Measurements from ENCODE around the gene FAM25C. TPM values are rescaled to one million over a fixed set of nuclear protein-coding genes. Genes with fewer than 3 reads are reported as not detected.
"Not testable (repeated sequence)": the region's sequence is repeated elsewhere in the genome, so short reads cannot be mapped to it uniquely, and the experiment has no call there.

Gene FAM25C
- total RNA-seq = not detected
- total RNA-seq (2013) = not detected
- total RNA-seq = 0 to 0.04 (median 0) reads per million in 29 experiments

- H3K27ac ChIP-seq (ENCODE audit: low read length); H3K9me3 ChIP-seq; H3K27me3 Mint-ChIP-seq; H3K36me3 Mint-ChIP-seq; H3K4me3 ChIP-seq (ENCODE audit: control insufficient read depth in 1 of 2, extremely low read depth in 1 of 2, low read length in 1 of 2); POLR2A ChIA-PET; CTCF ChIA-PET; H3K4me1 ChIP-seq (ENCODE audit: control insufficient read depth in 1 of 2, extremely low read depth in 1 of 2, insufficient read depth in 2 of 2, low read length in 2 of 2); H3K4me3 Mint-ChIP-seq; H3K27ac Mint-ChIP-seq; ATAC-seq (replicated peaks in 1 of 4); H3K36me3 ChIP-seq (ENCODE audit: control insufficient read depth in 2 of 2, extremely low read depth in 1 of 2, insufficient read depth in 1 of 2, low read length in 1 of 2); H3K27me3 ChIP-seq (replicated peaks in 1 of 2; ENCODE audit: control insufficient read depth in 2 of 2, extremely low read depth in 1 of 2, insufficient read depth in 2 of 2, low read length in 1 of 2); H3K9me3 Mint-ChIP-seq; H3K4me1 Mint-ChIP-seq; DNase-seq: not testable (repeated sequence)
- WGBS (ENCODE audit: insufficient coverage) = no CpG with 5 or more reads among the region's 9 CpGs
Measured at GRCh38 chr10:47999691-48000090, at the start of gene FAM25C. Gene FAM25C, minus strand, starts transcription at chr10:47999791. Its CDS starts 26 bp downstream, at chr10:47999765.

GRCh38 chr10:48044557-48044956 lies 45.0 kb upstream of the FAM25C start:
- H3K27me3 Mint-ChIP-seq; H3K4me1 ChIP-seq (ENCODE audit: control insufficient read depth in 1 of 2, extremely low read depth in 1 of 2, insufficient read depth in 2 of 2, low read length in 2 of 2); POLR2A ChIA-PET; DNase-seq; H3K36me3 ChIP-seq (ENCODE audit: control insufficient read depth in 2 of 2, extremely low read depth in 1 of 2, insufficient read depth in 1 of 2, low read length in 1 of 2); H3K4me3 ChIP-seq (ENCODE audit: control insufficient read depth in 1 of 2, extremely low read depth in 1 of 2, low read length in 1 of 2); H3K9me3 ChIP-seq; H3K4me1 Mint-ChIP-seq; H3K27ac ChIP-seq (ENCODE audit: low read length); H3K9me3 Mint-ChIP-seq; H3K4me3 Mint-ChIP-seq; H3K27ac Mint-ChIP-seq; CTCF ChIA-PET; H3K27me3 ChIP-seq (replicated peaks in 1 of 2; ENCODE audit: control insufficient read depth in 2 of 2, extremely low read depth in 1 of 2, insufficient read depth in 2 of 2, low read length in 1 of 2); H3K36me3 Mint-ChIP-seq; ATAC-seq (replicated peaks in 1 of 4): not testable (repeated sequence)
- no CpG with 5 or more reads among the region's 3 CpGs for WGBS (ENCODE audit: insufficient coverage)

GRCh38 chr10:48031390-48031789 lies 31.8 kb upstream of the FAM25C start:
- H3K4me1 ChIP-seq (ENCODE audit: control insufficient read depth in 1 of 2, extremely low read depth in 1 of 2, insufficient read depth in 2 of 2, low read length in 2 of 2); H3K4me1 Mint-ChIP-seq; POLR2A ChIA-PET; DNase-seq; H3K4me3 Mint-ChIP-seq; H3K27me3 ChIP-seq (replicated peaks in 1 of 2; ENCODE audit: control insufficient read depth in 2 of 2, extremely low read depth in 1 of 2, insufficient read depth in 2 of 2, low read length in 1 of 2); H3K27ac Mint-ChIP-seq; H3K27ac ChIP-seq (ENCODE audit: low read length); H3K27me3 Mint-ChIP-seq; H3K36me3 ChIP-seq (ENCODE audit: control insufficient read depth in 2 of 2, extremely low read depth in 1 of 2, insufficient read depth in 1 of 2, low read length in 1 of 2); H3K9me3 Mint-ChIP-seq; ATAC-seq (replicated peaks in 1 of 4); CTCF ChIA-PET; H3K36me3 Mint-ChIP-seq; H3K4me3 ChIP-seq (ENCODE audit: control insufficient read depth in 1 of 2, extremely low read depth in 1 of 2, low read length in 1 of 2); H3K9me3 ChIP-seq: not testable (repeated sequence)
- 90% methylated on average over 2 of the region's 19 CpGs for WGBS (ENCODE audit: insufficient coverage)

- DNase-seq; H3K27me3 Mint-ChIP-seq; H3K36me3 Mint-ChIP-seq; H3K27ac ChIP-seq (ENCODE audit: low read length); ATAC-seq (replicated peaks in 1 of 4); H3K9me3 ChIP-seq; H3K4me3 ChIP-seq (ENCODE audit: control insufficient read depth in 1 of 2, extremely low read depth in 1 of 2, low read length in 1 of 2); CTCF ChIA-PET; H3K4me3 Mint-ChIP-seq; H3K9me3 Mint-ChIP-seq; H3K4me1 Mint-ChIP-seq; H3K36me3 ChIP-seq (ENCODE audit: control insufficient read depth in 2 of 2, extremely low read depth in 1 of 2, insufficient read depth in 1 of 2, low read length in 1 of 2); H3K27me3 ChIP-seq (replicated peaks in 1 of 2; ENCODE audit: control insufficient read depth in 2 of 2, extremely low read depth in 1 of 2, insufficient read depth in 2 of 2, low read length in 1 of 2); POLR2A ChIA-PET; H3K27ac Mint-ChIP-seq; H3K4me1 ChIP-seq (ENCODE audit: control insufficient read depth in 1 of 2, extremely low read depth in 1 of 2, insufficient read depth in 2 of 2, low read length in 2 of 2): not testable (repeated sequence)
- no CpG with 5 or more reads among the region's 6 CpGs for WGBS (ENCODE audit: insufficient coverage)
Measured at GRCh38 chr10:48002306-48002705, 2.7 kb upstream of the FAM25C start.

GRCh38 chr10:47994045-47994444 lies 5.5 kb downstream of the FAM25C start:
- H3K9me3 ChIP-seq; H3K27me3 ChIP-seq (replicated peaks in 1 of 2; ENCODE audit: control insufficient read depth in 2 of 2, extremely low read depth in 1 of 2, insufficient read depth in 2 of 2, low read length in 1 of 2); H3K4me1 ChIP-seq (ENCODE audit: control insufficient read depth in 1 of 2, extremely low read depth in 1 of 2, insufficient read depth in 2 of 2, low read length in 2 of 2); H3K4me1 Mint-ChIP-seq; H3K4me3 Mint-ChIP-seq; H3K4me3 ChIP-seq (ENCODE audit: control insufficient read depth in 1 of 2, extremely low read depth in 1 of 2, low read length in 1 of 2); POLR2A ChIA-PET; H3K36me3 ChIP-seq (ENCODE audit: control insufficient read depth in 2 of 2, extremely low read depth in 1 of 2, insufficient read depth in 1 of 2, low read length in 1 of 2); H3K27me3 Mint-ChIP-seq; DNase-seq; H3K36me3 Mint-ChIP-seq; H3K27ac ChIP-seq (ENCODE audit: low read length); ATAC-seq (replicated peaks in 1 of 4); CTCF ChIA-PET; H3K27ac Mint-ChIP-seq; H3K9me3 Mint-ChIP-seq: not testable (repeated sequence)
- WGBS (ENCODE audit: insufficient coverage) = no CpG with 5 or more reads among the region's 3 CpGs

- DNase-seq; H3K27me3 ChIP-seq (replicated peaks in 1 of 2; ENCODE audit: control insufficient read depth in 2 of 2, extremely low read depth in 1 of 2, insufficient read depth in 2 of 2, low read length in 1 of 2); POLR2A ChIA-PET; H3K9me3 ChIP-seq; H3K9me3 Mint-ChIP-seq; H3K27ac Mint-ChIP-seq; H3K4me1 Mint-ChIP-seq; H3K4me3 ChIP-seq (ENCODE audit: control insufficient read depth in 1 of 2, extremely low read depth in 1 of 2, low read length in 1 of 2); H3K27ac ChIP-seq (ENCODE audit: low read length); ATAC-seq (replicated peaks in 1 of 4); CTCF ChIA-PET; H3K27me3 Mint-ChIP-seq; H3K36me3 ChIP-seq (ENCODE audit: control insufficient read depth in 2 of 2, extremely low read depth in 1 of 2, insufficient read depth in 1 of 2, low read length in 1 of 2); H3K4me3 Mint-ChIP-seq; H3K36me3 Mint-ChIP-seq; H3K4me1 ChIP-seq (ENCODE audit: control insufficient read depth in 1 of 2, extremely low read depth in 1 of 2, insufficient read depth in 2 of 2, low read length in 2 of 2): not testable (repeated sequence)
- no CpG with 5 or more reads among the region's 11 CpGs for WGBS (ENCODE audit: insufficient coverage)
Measured at GRCh38 chr10:47992560-47992959, 7.0 kb downstream of the FAM25C start.

GRCh38 chr10:47991706-47992105 lies 7.9 kb downstream of the FAM25C start:
- H3K4me1 ChIP-seq (ENCODE audit: control insufficient read depth in 1 of 2, extremely low read depth in 1 of 2, insufficient read depth in 2 of 2, low read length in 2 of 2); POLR2A ChIA-PET; DNase-seq; H3K4me3 ChIP-seq (ENCODE audit: control insufficient read depth in 1 of 2, extremely low read depth in 1 of 2, low read length in 1 of 2); H3K9me3 ChIP-seq; CTCF ChIA-PET; H3K4me1 Mint-ChIP-seq; H3K27me3 Mint-ChIP-seq; H3K27ac Mint-ChIP-seq; H3K36me3 Mint-ChIP-seq; H3K27me3 ChIP-seq (replicated peaks in 1 of 2; ENCODE audit: control insufficient read depth in 2 of 2, extremely low read depth in 1 of 2, insufficient read depth in 2 of 2, low read length in 1 of 2); H3K4me3 Mint-ChIP-seq; H3K9me3 Mint-ChIP-seq; H3K36me3 ChIP-seq (ENCODE audit: control insufficient read depth in 2 of 2, extremely low read depth in 1 of 2, insufficient read depth in 1 of 2, low read length in 1 of 2); H3K27ac ChIP-seq (ENCODE audit: low read length): not testable (repeated sequence)
- peak in 1 of 4 experiments; percentile 27 for ATAC-seq (replicated peaks in 1 of 4)
- no CpG with 5 or more reads among the region's 12 CpGs for WGBS (ENCODE audit: insufficient coverage)
